ENCODE data around the gene TLE2.

Gene TLE2

GRCh38 chr19:2950286-2951124 lies 78.6 kb downstream of the TLE2 start:
- DNase-seq (ENCODE audit: low read depth in 2 of 2), result peak; percentile 100

GRCh38 chr19:2949939-2950285 lies 79.2 kb downstream of the TLE2 start:
- DNase-seq (ENCODE audit: low read depth in 2 of 2), result no peak
